Osteoblast (primary cell): ENCODE measurements around the gene ZNF521. TPM values are rescaled to one million over a fixed set of nuclear protein-coding genes. Genes with fewer than 3 reads are reported as not detected.

ENCODE experiments used
- DNase-seq: peaks from one replicate; pipeline ENCODE4 v3.0.0; 2011; ENCODE audit warnings: low spot score, mixed read lengths; ENCODE audit not compliant: insufficient read length; ENCODE audit errors: missing footprints
- H2AFZ ChIP-seq: 2 replicates; pipeline ENCODE4 v1.6.0; 2011; ENCODE audit warnings: mild to moderate bottlenecking, low read length
- H3K27ac ChIP-seq: 2 replicates; pipeline ENCODE4 v1.5.1; 2011; ENCODE audit warnings: mild to moderate bottlenecking, low read depth, low read length, moderate library complexity
- H3K27me3 ChIP-seq: 2 replicates; pipeline ENCODE4 v1.6.0; 2012; ENCODE audit warnings: mild to moderate bottlenecking, control low read depth, inconsistent platforms, low read length, moderate library complexity; ENCODE audit not compliant: insufficient read depth
- H3K36me3 ChIP-seq: 2 replicates; pipeline ENCODE4 v1.5.1; 2011; ENCODE audit warnings: mild to moderate bottlenecking, low read length, control low read depth, moderate library complexity; ENCODE audit not compliant: insufficient read depth
- H3K4me1 ChIP-seq: 2 replicates; pipeline ENCODE4 v1.5.1; 2011; ENCODE audit warnings: mild to moderate bottlenecking, low read length, control low read depth, moderate library complexity; ENCODE audit not compliant: insufficient read depth
- H3K4me2 ChIP-seq: 2 replicates; pipeline ENCODE4 v1.6.0; 2011; ENCODE audit warnings: mild to moderate bottlenecking, low read length; ENCODE audit not compliant: insufficient read depth
- H3K4me3 ChIP-seq: fragments of 200-600 bp; sonication (generic); 3 replicates; pipeline ENCODE4 v1.5.1; 2012; ENCODE audit warnings: mild to moderate bottlenecking, low read length, inconsistent platforms; ENCODE audit not compliant: insufficient read depth
- H3K79me2 ChIP-seq: 2 replicates; pipeline ENCODE4 v1.6.0; 2012; ENCODE audit warnings: mild to moderate bottlenecking, low read length, control low read depth, inconsistent platforms; ENCODE audit not compliant: insufficient read depth
- H3K9me3 ChIP-seq: 2 replicates; pipeline ENCODE4 v1.5.1; 2011; ENCODE audit warnings: low read depth, low read length, control low read depth
- H4K20me1 ChIP-seq: 2 replicates; pipeline ENCODE4 v1.6.0; 2012; ENCODE audit warnings: mild to moderate bottlenecking, low read length, control low read depth; ENCODE audit not compliant: insufficient read depth
- total RNA-seq: library from RNA; depleted of rRNA; stranded (reverse); fragments of >200 nt; gene quantifications from 2 replicates; pipeline ENCODE4 v1.2.3, GENCODE V29; 2012
- TF ChIP-seq, protein P1 (sequence below): IDR thresholded peaks from 2 replicates; pipeline ENCODE4 v1.5.1; 2011; ENCODE audit warnings: mild to moderate bottlenecking, low read depth, low read length, moderate library complexity; ENCODE audit errors: extremely low read depth

ZNF521 gene
- total RNA-seq, 1 donor: 27.5 TPM

DNA sequence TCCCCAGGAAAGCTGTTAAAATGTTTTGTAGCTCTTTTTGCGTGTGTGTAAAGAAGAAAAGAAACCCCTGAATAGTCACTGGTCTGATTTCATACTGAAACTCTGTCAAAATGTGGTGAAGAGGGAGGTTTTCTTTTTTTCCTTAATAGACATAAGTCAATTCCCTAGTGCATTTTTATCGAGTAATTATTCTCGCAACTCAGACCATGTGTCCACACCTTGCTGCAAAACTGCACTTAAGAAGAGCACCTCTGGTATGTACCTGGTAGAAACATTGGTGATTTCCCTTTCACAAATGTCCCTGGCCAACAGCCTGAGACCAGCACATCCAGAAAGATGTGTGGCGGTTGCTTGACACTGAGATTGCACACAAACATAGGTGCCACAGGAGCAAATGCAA, 159.9 kb downstream of the ZNF521 start:
- Histone ChIP-seq H3K36me3 (no peaks in the 10 kb centered on the region), H3K27ac (no peak overlapping the region), H3K9me3 (no peaks in the 10 kb centered on the region), H3K79me2 (no peaks in the 10 kb centered on the region), H3K4me1 (no peaks in the 10 kb centered on the region), H3K27me3 (no peaks in the 10 kb centered on the region), H4K20me1 (no peaks in the 10 kb centered on the region), H3K4me2 (no peak overlapping the region), H2AFZ (no peak overlapping the region), H3K4me3 (no peak overlapping the region)
- DNase-seq: no peak
- TF ChIP-seq, protein P1, sequence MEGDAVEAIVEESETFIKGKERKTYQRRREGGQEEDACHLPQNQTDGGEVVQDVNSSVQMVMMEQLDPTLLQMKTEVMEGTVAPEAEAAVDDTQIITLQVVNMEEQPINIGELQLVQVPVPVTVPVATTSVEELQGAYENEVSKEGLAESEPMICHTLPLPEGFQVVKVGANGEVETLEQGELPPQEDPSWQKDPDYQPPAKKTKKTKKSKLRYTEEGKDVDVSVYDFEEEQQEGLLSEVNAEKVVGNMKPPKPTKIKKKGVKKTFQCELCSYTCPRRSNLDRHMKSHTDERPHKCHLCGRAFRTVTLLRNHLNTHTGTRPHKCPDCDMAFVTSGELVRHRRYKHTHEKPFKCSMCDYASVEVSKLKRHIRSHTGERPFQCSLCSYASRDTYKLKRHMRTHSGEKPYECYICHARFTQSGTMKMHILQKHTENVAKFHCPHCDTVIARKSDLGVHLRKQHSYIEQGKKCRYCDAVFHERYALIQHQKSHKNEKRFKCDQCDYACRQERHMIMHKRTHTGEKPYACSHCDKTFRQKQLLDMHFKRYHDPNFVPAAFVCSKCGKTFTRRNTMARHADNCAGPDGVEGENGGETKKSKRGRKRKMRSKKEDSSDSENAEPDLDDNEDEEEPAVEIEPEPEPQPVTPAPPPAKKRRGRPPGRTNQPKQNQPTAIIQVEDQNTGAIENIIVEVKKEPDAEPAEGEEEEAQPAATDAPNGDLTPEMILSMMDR: no peak

DNA sequence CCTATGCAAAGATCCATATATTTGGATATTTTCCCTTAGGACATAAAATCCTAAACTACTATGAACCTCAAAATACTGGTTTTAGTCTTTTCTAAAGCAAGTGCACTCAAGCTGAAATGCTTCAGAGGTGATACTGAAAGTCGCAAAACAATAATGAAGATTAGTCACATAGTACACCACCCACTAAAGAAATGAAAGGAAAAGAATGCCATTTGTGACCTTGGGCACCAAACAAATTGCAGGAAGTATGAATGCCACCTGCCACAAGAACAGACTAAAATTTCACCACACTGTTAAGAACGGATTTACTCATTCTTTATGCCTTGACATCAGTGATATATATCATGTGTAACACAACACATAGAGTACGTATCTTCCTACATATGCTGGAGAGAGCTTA, 161.5 kb downstream of the ZNF521 start:
- TF ChIP-seq, protein P1: no peak
- Histone ChIP-seq H3K79me2 (no peaks in the 10 kb centered on the region), H3K4me1 (no peaks in the 10 kb centered on the region), H3K27ac (no peak overlapping the region), H3K9me3 (no peaks in the 10 kb centered on the region), H3K27me3 (no peaks in the 10 kb centered on the region), H3K36me3 (no peaks in the 10 kb centered on the region), H3K4me3 (no peak overlapping the region), H4K20me1 (no peaks in the 10 kb centered on the region), H2AFZ (no peak overlapping the region), H3K4me2 (no peak overlapping the region)
- DNase-seq: no peak

- no peak overlapping the region for H3K27ac ChIP-seq
- H3K4me3 ChIP-seq: no peak overlapping the region
- no peaks in the 10 kb centered on the region for H3K4me1 ChIP-seq
- no peak overlapping the region for H3K4me2 ChIP-seq
- no peaks in the 10 kb centered on the region for H3K9me3 ChIP-seq
- H3K79me2 ChIP-seq: no peaks in the 10 kb centered on the region
- no peak for DNase-seq
- H3K36me3 ChIP-seq: no peaks in the 10 kb centered on the region
- H4K20me1 ChIP-seq: no peaks in the 10 kb centered on the region
- no peaks in the 10 kb centered on the region for H3K27me3 ChIP-seq
- TF ChIP-seq, protein P1: no peak
- H2AFZ ChIP-seq: no peak overlapping the region
Measured at GRCh38 chr18:25189391-25190185, 162.4 kb downstream of the ZNF521 start.

- H3K9me3 ChIP-seq: no peaks in the 10 kb centered on the region
- H3K79me2 ChIP-seq: no peaks in the 10 kb centered on the region
- no peak overlapping the region for H2AFZ ChIP-seq
- DNase-seq: no peak
- no peaks in the 10 kb centered on the region for H3K36me3 ChIP-seq
- no peaks in the 10 kb centered on the region for H3K27me3 ChIP-seq
- H3K4me3 ChIP-seq: no peak overlapping the region
- no peak overlapping the region for H3K27ac ChIP-seq
- TF ChIP-seq, protein P1: no peak
- no peaks in the 10 kb centered on the region for H4K20me1 ChIP-seq
- H3K4me1 ChIP-seq: no peaks in the 10 kb centered on the region
- H3K4me2 ChIP-seq: no peak overlapping the region
Measured at GRCh38 chr18:25187521-25188192, 164.3 kb downstream of the ZNF521 start.
